KMS-11 (cell line): Measurements from ENCODE around the gene RTTN.

ENCODE experiments used
- H2AFZ ChIP-seq: fragments of 200-600 bp; sonication (generic); 2 replicates; pipeline ENCODE4 v1.6.1; 2016; ENCODE audit warnings: antibody characterized with exemption, mixed run types, low read depth
- H3K27ac ChIP-seq: fragments of 200-600 bp; sonication (generic); 2 replicates; pipeline ENCODE4 v1.6.1; 2016; ENCODE audit warnings: mild to moderate bottlenecking, mixed run types
- H3K27me3 ChIP-seq: fragments of 200-600 bp; sonication (generic); 2 replicates; pipeline ENCODE4 v1.6.1; 2017; ENCODE audit warnings: mild to moderate bottlenecking, low read depth, mixed run types, moderate library complexity; ENCODE audit not compliant: insufficient read depth
- H3K36me3 ChIP-seq: fragments of 200-600 bp; sonication (generic); 2 replicates; pipeline ENCODE4 v1.6.1; 2017; ENCODE audit warnings: mild to moderate bottlenecking, mixed run types; ENCODE audit not compliant: insufficient read depth
- H3K4me1 ChIP-seq: fragments of 200-600 bp; sonication (generic); 2 replicates; pipeline ENCODE4 v1.6.1; 2016; ENCODE audit warnings: mild to moderate bottlenecking, low read depth, mixed run types; ENCODE audit not compliant: poor library complexity, severe bottlenecking
- H3K4me2 ChIP-seq: fragments of 200-600 bp; sonication (generic); 2 replicates; pipeline ENCODE4 v1.7.0; 2016; ENCODE audit warnings: mild to moderate bottlenecking, mixed run types
- H3K4me3 ChIP-seq: fragments of 200-600 bp; sonication (generic); IDR thresholded peaks from 2 replicates; pipeline ENCODE4 v1.6.1; 2017; ENCODE audit warnings: low read depth, low read length, mixed read lengths; ENCODE audit not compliant: insufficient read depth
- H3K79me2 ChIP-seq: fragments of 200-600 bp; sonication (generic); 2 replicates; pipeline ENCODE4 v1.6.1; 2016; ENCODE audit warnings: low read depth, mixed run types; ENCODE audit not compliant: insufficient read depth
- H3K9ac ChIP-seq: fragments of 200-600 bp; sonication (generic); 2 replicates; pipeline ENCODE4 v1.6.1; 2016; ENCODE audit warnings: mild to moderate bottlenecking, mixed run types
- H4K20me1 ChIP-seq: fragments of 200-600 bp; sonication (generic); 2 replicates; pipeline ENCODE4 v1.6.1; 2016; ENCODE audit warnings: mild to moderate bottlenecking, mixed run types; ENCODE audit not compliant: insufficient read depth
- CTCF ChIP-seq: fragments of 200-600 bp; sonication (generic); conservative IDR thresholded peaks from 2 replicates; pipeline ENCODE4 v1.6.1; 2017; ENCODE audit warnings: low read depth, mild to moderate bottlenecking, antibody characterized with exemption, low read length, moderate library complexity, mixed read lengths

The RTTN gene

GRCh38 chr18:70058916-70059315 lies 146.6 kb downstream of the RTTN start:
- Histone ChIP-seq H3K36me3 (peaks cover 10% of the 10 kb centered on the region; the same call in 1 of the 2 replicates), H3K4me2 (no peak overlapping the region), H3K4me1 (no peaks in the 10 kb centered on the region), H3K27ac (no peak overlapping the region), H3K4me3 (no peak overlapping the region), H3K9ac (no peak overlapping the region), H3K79me2 (no peaks in the 10 kb centered on the region), H4K20me1 (no peaks in the 10 kb centered on the region), H3K27me3 (no peaks in the 10 kb centered on the region), H2AFZ (no peak overlapping the region)
- TF ChIP-seq CTCF: no peak

GRCh38 chr18:70047931-70048603 lies 157.4 kb downstream of the RTTN start:
- Histone ChIP-seq H3K36me3 (peaks cover 3% of the 10 kb centered on the region; the same call in 1 of the 2 replicates), H3K9ac (no peak overlapping the region), H2AFZ (no peak overlapping the region), H3K27me3 (no peaks in the 10 kb centered on the region), H4K20me1 (no peaks in the 10 kb centered on the region), H3K27ac (no peak overlapping the region), H3K4me1 (no peaks in the 10 kb centered on the region), H3K79me2 (no peaks in the 10 kb centered on the region), H3K4me2 (no peak overlapping the region), H3K4me3 (no peak overlapping the region)
- TF ChIP-seq CTCF: no peak

GRCh38 chr18:70046796-70047195 lies 158.7 kb downstream of the RTTN start:
- Histone ChIP-seq H2AFZ (no peak overlapping the region), H3K4me1 (no peaks in the 10 kb centered on the region), H3K79me2 (no peaks in the 10 kb centered on the region), H3K36me3 (no peaks in the 10 kb centered on the region; the same call in 1 of the 2 replicates), H3K4me2 (no peak overlapping the region), H3K4me3 (no peak overlapping the region), H4K20me1 (no peaks in the 10 kb centered on the region), H3K27ac (no peak overlapping the region), H3K27me3 (no peaks in the 10 kb centered on the region), H3K9ac (no peak overlapping the region)
- no peak for TF ChIP-seq CTCF

- H3K9ac ChIP-seq: no peak overlapping the region
- no peak overlapping the region for H2AFZ ChIP-seq
- no peaks in the 10 kb centered on the region for H4K20me1 ChIP-seq
- no peak overlapping the region for H3K27ac ChIP-seq
- no peak overlapping the region for H3K4me3 ChIP-seq
- TF ChIP-seq CTCF: no peak
- no peaks in the 10 kb centered on the region for H3K27me3 ChIP-seq
- H3K4me2 ChIP-seq: no peak overlapping the region
- no peaks in the 10 kb centered on the region for H3K4me1 ChIP-seq
- no peaks in the 10 kb centered on the region for H3K79me2 ChIP-seq
- no peaks in the 10 kb centered on the region; the same call in none of the 2 replicates for H3K36me3 ChIP-seq
Observed at GRCh38 chr18:70046207-70046606, 159.3 kb downstream of the RTTN start.
